Peyer's patch (tissue), 4 donors: Measurements from ENCODE around the gene PRODH.

Source experiments
- POLR2A ChIP-seq, 2 donors: fragments of 450-650 bp; IDR thresholded peaks; one replicate each; pipeline ENCODE4 v1.5.1; 2017; ENCODE audit warnings: antibody characterized with exemption in 2 of 2, mild to moderate bottlenecking in 2 of 2, moderate library complexity in 2 of 2
- TF ChIP-seq, protein P1 (sequence below), 6 experiments: fragments of 450-650 bp in 4 of 6; fragments of 200-600 bp in 2 of 6; sonication (generic) in 1 of 6; IDR thresholded peaks; one replicate each; pipeline ENCODE4 v1.5.1; 2017 to 2019; ENCODE audit warnings: antibody characterized with exemption in 6 of 6, mild to moderate bottlenecking in 3 of 6, moderate library complexity in 1 of 6

DNA sequence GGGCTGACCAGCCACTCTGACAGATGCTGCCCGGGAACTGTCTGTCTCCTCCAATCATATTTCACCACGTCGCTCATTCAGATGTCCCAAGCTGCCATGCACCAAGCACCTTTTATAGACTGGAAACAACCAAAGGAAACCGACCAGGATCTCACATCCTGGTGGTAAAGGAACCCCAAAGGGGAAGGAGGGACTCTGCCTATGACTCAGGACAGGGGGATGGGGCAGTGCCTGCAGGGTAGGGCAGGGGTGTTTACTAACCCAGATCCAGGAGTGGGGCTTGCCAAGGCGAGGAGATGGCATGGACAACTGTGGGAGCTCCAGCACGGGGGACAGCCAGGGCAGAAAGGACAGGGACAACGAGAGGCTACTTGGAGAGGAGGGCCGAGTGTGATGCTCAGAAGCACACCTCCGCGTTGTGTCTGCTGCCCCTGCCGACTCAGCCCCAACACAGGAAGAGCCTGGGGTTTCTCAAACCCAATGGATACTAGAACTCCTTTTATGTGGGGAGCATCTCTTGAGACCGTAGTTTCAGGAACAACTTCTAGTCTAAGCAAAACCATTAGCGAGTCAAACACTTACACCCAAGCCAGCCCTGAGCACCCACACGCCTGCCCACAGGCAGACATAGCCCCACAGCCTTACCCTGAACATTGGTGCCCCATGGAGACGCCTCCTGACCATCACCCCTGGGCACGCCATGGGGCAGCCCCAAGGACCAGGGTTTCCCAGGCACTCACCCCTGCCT is 4.0 kb downstream of the PRODH start:
- TF ChIP-seq, protein P1, sequence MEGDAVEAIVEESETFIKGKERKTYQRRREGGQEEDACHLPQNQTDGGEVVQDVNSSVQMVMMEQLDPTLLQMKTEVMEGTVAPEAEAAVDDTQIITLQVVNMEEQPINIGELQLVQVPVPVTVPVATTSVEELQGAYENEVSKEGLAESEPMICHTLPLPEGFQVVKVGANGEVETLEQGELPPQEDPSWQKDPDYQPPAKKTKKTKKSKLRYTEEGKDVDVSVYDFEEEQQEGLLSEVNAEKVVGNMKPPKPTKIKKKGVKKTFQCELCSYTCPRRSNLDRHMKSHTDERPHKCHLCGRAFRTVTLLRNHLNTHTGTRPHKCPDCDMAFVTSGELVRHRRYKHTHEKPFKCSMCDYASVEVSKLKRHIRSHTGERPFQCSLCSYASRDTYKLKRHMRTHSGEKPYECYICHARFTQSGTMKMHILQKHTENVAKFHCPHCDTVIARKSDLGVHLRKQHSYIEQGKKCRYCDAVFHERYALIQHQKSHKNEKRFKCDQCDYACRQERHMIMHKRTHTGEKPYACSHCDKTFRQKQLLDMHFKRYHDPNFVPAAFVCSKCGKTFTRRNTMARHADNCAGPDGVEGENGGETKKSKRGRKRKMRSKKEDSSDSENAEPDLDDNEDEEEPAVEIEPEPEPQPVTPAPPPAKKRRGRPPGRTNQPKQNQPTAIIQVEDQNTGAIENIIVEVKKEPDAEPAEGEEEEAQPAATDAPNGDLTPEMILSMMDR (IDR thresholded peaks at IDR 0.05): no peak
- no peak for TF ChIP-seq POLR2A (IDR thresholded peaks at IDR 0.05)
